ENCODE results near the gene CRISPLD2. TPM values are rescaled to one million over a fixed set of nuclear protein-coding genes. Genes with fewer than 3 reads are reported as not detected.

CRISPLD2 gene
- total RNA-seq, 1 experiment from 2014 or later: 9.4 TPM

DNA sequence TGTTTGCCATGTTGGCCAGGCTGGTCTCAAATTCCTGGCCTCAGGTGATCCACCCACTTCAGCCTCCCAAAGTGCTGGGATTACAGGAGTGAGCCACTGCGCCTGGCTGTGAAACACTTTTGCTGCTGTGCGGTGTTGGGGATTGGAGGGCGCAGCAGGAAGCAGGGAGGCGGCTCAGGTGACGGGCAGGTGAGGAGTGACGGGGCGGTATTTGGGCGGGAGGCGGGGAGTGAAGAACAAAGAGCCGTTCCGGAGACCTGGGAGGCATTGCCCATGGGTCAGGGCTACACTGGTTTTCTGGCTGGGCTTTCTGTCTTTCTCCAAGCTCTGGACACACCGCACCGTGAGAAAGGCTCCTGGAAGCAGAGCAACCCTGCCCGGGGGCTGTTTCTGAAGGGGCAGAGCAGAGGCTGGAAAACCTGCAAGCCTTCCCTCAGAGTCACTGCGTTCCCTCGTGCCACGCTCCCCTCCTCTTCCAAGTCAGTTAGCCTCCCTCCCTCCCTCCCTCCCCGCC is 22.1 kb downstream of the CRISPLD2 start (continued):
- TF ChIP-seq, protein P1, sequence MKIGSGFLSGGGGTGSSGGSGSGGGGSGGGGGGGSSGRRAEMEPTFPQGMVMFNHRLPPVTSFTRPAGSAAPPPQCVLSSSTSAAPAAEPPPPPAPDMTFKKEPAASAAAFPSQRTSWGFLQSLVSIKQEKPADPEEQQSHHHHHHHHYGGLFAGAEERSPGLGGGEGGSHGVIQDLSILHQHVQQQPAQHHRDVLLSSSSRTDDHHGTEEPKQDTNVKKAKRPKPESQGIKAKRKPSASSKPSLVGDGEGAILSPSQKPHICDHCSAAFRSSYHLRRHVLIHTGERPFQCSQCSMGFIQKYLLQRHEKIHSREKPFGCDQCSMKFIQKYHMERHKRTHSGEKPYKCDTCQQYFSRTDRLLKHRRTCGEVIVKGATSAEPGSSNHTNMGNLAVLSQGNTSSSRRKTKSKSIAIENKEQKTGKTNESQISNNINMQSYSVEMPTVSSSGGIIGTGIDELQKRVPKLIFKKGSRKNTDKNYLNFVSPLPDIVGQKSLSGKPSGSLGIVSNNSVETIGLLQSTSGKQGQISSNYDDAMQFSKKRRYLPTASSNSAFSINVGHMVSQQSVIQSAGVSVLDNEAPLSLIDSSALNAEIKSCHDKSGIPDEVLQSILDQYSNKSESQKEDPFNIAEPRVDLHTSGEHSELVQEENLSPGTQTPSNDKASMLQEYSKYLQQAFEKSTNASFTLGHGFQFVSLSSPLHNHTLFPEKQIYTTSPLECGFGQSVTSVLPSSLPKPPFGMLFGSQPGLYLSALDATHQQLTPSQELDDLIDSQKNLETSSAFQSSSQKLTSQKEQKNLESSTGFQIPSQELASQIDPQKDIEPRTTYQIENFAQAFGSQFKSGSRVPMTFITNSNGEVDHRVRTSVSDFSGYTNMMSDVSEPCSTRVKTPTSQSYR (CRISPR knock-in tag; IDR thresholded peaks at IDR 0.05): no peak
- TF ChIP-seq RORB (CRISPR knock-in tag; IDR thresholded peaks at IDR 0.05) (no peak), JAZF1 (CRISPR knock-in tag; IDR thresholded peaks at IDR 0.05) (no peak), HMGA2 (CRISPR knock-in tag; IDR thresholded peaks at IDR 0.05) (no peak), NFE2L1 (CRISPR knock-in tag; IDR thresholded peaks at IDR 0.05) (peak; percentile 95), ZBTB21 (CRISPR knock-in tag; IDR thresholded peaks at IDR 0.05; ENCODE audit: borderline replicate concordance) (0 out of 2 replicates have a peak, but pooled peaks have one; percentile 22), CREB1 (CRISPR knock-in tag; IDR thresholded peaks at IDR 0.05) (no peak), NR1H2 (CRISPR knock-in tag; IDR thresholded peaks at IDR 0.05) (no peak), ETV6 (CRISPR knock-in tag; IDR thresholded peaks at IDR 0.05) (peak; percentile 69; the same call in 1 of the 2 replicates), CBFB (CRISPR knock-in tag; IDR thresholded peaks at IDR 0.05; ENCODE audit: low read depth) (no peak)
- TF ChIP-seq, protein P2, sequence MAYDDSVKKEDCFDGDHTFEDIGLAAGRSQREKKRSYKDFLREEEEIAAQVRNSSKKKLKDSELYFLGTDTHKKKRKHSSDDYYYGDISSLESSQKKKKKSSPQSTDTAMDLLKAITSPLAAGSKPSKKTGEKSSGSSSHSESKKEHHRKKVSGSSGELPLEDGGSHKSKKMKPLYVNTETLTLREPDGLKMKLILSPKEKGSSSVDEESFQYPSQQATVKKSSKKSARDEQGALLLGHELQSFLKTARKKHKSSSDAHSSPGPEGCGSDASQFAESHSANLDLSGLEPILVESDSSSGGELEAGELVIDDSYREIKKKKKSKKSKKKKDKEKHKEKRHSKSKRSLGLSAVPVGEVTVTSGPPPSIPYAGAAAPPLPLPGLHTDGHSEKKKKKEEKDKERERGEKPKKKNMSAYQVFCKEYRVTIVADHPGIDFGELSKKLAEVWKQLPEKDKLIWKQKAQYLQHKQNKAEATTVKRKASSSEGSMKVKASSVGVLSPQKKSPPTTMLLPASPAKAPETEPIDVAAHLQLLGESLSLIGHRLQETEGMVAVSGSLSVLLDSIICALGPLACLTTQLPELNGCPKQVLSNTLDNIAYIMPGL (CRISPR knock-in tag; IDR thresholded peaks at IDR 0.05): no peak
- TF ChIP-seq, protein P3, sequence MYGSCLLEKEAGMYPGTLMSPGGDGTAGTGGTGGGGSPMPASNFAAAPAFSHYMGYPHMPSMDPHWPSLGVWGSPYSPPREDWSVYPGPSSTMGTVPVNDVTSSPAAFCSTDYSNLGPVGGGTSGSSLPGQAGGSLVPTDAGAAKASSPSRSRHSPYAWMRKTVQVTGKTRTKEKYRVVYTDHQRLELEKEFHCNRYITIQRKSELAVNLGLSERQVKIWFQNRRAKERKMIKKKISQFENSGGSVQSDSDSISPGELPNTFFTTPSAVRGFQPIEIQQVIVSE (CRISPR knock-in tag; IDR thresholded peaks at IDR 0.05; ENCODE audit: borderline replicate concordance): no peak
- TF ChIP-seq, protein P4, sequence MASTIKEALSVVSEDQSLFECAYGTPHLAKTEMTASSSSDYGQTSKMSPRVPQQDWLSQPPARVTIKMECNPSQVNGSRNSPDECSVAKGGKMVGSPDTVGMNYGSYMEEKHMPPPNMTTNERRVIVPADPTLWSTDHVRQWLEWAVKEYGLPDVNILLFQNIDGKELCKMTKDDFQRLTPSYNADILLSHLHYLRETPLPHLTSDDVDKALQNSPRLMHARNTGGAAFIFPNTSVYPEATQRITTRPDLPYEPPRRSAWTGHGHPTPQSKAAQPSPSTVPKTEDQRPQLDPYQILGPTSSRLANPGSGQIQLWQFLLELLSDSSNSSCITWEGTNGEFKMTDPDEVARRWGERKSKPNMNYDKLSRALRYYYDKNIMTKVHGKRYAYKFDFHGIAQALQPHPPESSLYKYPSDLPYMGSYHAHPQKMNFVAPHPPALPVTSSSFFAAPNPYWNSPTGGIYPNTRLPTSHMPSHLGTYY (CRISPR knock-in tag; IDR thresholded peaks at IDR 0.05): no peak

DNA sequence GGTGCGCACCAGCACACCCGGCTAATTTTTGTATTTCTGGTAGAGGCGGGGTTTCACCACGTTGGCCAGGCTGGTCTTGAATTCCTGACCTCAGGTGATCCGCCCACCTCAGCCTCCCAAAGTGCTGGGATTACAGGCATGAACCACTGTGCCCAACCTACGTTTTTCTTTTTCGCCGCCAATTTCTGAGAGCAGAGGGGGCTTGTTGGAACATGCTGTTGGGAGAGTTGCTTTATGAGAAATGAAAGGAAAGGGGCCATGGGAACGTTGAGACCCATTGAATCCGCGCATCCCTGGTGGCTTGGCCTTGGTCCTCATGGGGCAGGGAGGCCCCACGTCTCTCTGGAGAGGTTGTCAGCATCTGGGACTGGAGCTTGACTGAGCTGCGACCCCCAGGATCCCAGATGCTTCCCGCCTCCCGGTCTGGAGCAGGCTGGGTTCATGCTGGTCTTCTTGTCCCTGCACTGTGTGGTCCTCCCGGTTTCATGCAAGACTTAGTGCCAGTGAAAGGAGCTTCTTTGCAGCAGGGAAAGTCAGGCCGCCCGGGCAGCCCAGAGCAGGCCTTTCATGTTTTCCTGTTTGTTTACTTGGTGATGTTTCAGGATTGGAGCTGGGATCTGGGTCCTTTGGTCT is 22.8 kb downstream of the CRISPLD2 start:
- peak overlapping the region; percentile 62 for H3K4me3 Mint-ChIP-seq
- no peaks in the 10 kb centered on the region for H3K9me3 Mint-ChIP-seq
- H3K27ac Mint-ChIP-seq: peak overlapping the region; percentile 97
- ATAC-seq (no peak), DNase-seq (ENCODE audit: low spot score) (no peak)
- TF ChIP-seq, protein P5, sequence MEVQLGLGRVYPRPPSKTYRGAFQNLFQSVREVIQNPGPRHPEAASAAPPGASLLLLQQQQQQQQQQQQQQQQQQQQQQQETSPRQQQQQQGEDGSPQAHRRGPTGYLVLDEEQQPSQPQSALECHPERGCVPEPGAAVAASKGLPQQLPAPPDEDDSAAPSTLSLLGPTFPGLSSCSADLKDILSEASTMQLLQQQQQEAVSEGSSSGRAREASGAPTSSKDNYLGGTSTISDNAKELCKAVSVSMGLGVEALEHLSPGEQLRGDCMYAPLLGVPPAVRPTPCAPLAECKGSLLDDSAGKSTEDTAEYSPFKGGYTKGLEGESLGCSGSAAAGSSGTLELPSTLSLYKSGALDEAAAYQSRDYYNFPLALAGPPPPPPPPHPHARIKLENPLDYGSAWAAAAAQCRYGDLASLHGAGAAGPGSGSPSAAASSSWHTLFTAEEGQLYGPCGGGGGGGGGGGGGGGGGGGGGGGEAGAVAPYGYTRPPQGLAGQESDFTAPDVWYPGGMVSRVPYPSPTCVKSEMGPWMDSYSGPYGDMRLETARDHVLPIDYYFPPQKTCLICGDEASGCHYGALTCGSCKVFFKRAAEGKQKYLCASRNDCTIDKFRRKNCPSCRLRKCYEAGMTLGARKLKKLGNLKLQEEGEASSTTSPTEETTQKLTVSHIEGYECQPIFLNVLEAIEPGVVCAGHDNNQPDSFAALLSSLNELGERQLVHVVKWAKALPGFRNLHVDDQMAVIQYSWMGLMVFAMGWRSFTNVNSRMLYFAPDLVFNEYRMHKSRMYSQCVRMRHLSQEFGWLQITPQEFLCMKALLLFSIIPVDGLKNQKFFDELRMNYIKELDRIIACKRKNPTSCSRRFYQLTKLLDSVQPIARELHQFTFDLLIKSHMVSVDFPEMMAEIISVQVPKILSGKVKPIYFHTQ (CRISPR knock-in tag; IDR thresholded peaks at IDR 0.05): no peak
- TF ChIP-seq ZBTB21 (CRISPR knock-in tag; IDR thresholded peaks at IDR 0.05; ENCODE audit: borderline replicate concordance) (0 out of 2 replicates have a peak, but pooled peaks have one; percentile 16), KAT7 (CRISPR knock-in tag; IDR thresholded peaks at IDR 0.05; ENCODE audit: borderline replicate concordance) (no peak)
- TF ChIP-seq, protein P6, sequence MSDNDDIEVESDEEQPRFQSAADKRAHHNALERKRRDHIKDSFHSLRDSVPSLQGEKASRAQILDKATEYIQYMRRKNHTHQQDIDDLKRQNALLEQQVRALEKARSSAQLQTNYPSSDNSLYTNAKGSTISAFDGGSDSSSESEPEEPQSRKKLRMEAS (CRISPR knock-in tag; IDR thresholded peaks at IDR 0.05): no peak
- ChIA-PET POLR2A (interaction anchor here (1.0 kb wide), 1 partner anchor 23 kb away, joined by 3 read pairs; the partner anchor contains the start of gene CRISPLD2), CTCF (interaction anchor here (0.6 to 1.6 kb wide), 4 partner anchors 12 to 170 kb away, joined by 3 to 4 read pairs (median 3); no protein-coding TSS in a partner anchor)
- peaks cover 65% of the 10 kb centered on the region for H3K4me1 Mint-ChIP-seq
- H3K27me3 Mint-ChIP-seq (ENCODE audit: low read depth): peaks cover 7% of the 10 kb centered on the region
- H3K36me3 Mint-ChIP-seq: no peaks in the 10 kb centered on the region

Measured in WTC11 (cell line).